HEK293T (cell line): Measurements from ENCODE around the gene GRIK1.

ENCODE experiments used
- ARNT ChIP-seq: fragments of 450-650 bp; IDR thresholded peaks from 2 replicates; pipeline ENCODE4 v1.6.1; 2017; ENCODE audit warnings: mild to moderate bottlenecking
- BHLHE40 ChIP-seq: fragments of 450-650 bp; IDR thresholded peaks from 2 replicates; pipeline ENCODE4 v1.6.1; 2016; ENCODE audit warnings: mild to moderate bottlenecking, moderate library complexity, borderline replicate concordance
- CTBP1 ChIP-seq: fragments of 450-650 bp; IDR thresholded peaks from 2 replicates; pipeline ENCODE4 v1.6.1; 2016; ENCODE audit warnings: borderline replicate concordance
- ELF4 ChIP-seq: fragments of 450-650 bp; IDR thresholded peaks from 2 replicates; pipeline ENCODE4 v1.6.1; 2017; ENCODE audit warnings: antibody characterized with exemption
- FOXA1 ChIP-seq: fragments of 450-650 bp; IDR thresholded peaks from 2 replicates; pipeline ENCODE4 v1.6.1; 2016; ENCODE audit warnings: mild to moderate bottlenecking
- NFRKB ChIP-seq: fragments of 450-650 bp; IDR thresholded peaks from 2 replicates; pipeline ENCODE4 v1.6.1; 2016; ENCODE audit warnings: mild to moderate bottlenecking, moderate library complexity
- SP1 ChIP-seq: fragments of 450-650 bp; IDR thresholded peaks from 2 replicates; pipeline ENCODE4 v1.6.1; 2017

DNA sequence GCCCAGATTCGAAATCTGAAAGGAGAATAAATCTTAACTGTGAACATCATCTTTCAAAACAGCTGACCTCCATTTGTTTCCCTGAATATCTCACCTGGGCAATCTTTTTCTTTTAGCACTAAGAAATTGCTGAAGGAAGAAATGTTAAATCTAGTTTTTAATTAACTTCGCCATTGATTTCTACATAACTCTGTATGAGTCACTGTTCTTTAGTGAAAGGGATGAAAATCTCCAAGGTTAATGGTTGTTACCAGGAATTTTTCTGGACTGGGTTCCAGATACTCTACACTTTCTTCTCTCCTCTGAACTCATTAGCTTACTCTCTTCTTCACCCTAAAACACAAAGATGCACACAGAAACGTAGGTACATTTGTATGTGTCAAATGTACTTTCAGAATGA, 405.3 kb downstream of the GRIK1 start:
- no peak for TF ChIP-seq FOXA1
- TF ChIP-seq ELF4: no peak
- TF ChIP-seq NFRKB: no peak
- TF ChIP-seq ARNT: no peak
- TF ChIP-seq BHLHE40: no peak
- no peak for TF ChIP-seq CTBP1
- TF ChIP-seq SP1: no peak
